ENCODE measurements around the gene NCEH1.

Gene NCEH1

DNA sequence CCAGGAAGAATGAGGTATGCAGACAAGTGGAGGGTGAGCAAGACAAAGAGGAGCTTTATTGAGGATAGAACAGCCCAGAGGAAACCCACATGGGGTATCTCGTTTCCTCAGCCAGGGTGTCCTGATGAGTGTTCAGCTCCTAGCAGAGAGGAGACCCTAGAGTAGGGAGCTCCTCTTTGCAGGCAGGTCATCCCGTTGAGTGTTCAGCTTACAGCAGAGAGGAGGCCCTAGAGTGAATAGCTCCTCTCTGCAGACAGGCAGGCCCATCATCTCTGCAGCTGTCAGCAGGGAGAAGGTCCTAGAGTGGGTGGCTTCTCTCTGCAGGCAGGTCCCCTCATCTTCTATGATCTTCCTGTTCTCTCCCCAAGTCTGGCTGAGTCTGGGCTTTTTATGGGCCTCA is 97.0 kb downstream of the NCEH1 start:
- DNase-seq: no peak
- Histone ChIP-seq H3K36me3 (replicated peaks) (no peaks in the 10 kb centered on the region), H3K27ac (no peak overlapping the region), H3K27me3 (replicated peaks) (no peaks in the 10 kb centered on the region), H3K4me3 (ENCODE audit: low read depth, low read length) (no peak overlapping the region)
- in situ Hi-C loops (cut with HindIII; ENCODE audit: low pct_ligation_motif_present, low sequenced_read_pairs): no loop called here
- TF ChIP-seq, protein P1, sequence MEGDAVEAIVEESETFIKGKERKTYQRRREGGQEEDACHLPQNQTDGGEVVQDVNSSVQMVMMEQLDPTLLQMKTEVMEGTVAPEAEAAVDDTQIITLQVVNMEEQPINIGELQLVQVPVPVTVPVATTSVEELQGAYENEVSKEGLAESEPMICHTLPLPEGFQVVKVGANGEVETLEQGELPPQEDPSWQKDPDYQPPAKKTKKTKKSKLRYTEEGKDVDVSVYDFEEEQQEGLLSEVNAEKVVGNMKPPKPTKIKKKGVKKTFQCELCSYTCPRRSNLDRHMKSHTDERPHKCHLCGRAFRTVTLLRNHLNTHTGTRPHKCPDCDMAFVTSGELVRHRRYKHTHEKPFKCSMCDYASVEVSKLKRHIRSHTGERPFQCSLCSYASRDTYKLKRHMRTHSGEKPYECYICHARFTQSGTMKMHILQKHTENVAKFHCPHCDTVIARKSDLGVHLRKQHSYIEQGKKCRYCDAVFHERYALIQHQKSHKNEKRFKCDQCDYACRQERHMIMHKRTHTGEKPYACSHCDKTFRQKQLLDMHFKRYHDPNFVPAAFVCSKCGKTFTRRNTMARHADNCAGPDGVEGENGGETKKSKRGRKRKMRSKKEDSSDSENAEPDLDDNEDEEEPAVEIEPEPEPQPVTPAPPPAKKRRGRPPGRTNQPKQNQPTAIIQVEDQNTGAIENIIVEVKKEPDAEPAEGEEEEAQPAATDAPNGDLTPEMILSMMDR (IDR thresholded peaks at IDR 0.05; ENCODE audit: low read depth, low read length, missing control alignments): no peak

DNA sequence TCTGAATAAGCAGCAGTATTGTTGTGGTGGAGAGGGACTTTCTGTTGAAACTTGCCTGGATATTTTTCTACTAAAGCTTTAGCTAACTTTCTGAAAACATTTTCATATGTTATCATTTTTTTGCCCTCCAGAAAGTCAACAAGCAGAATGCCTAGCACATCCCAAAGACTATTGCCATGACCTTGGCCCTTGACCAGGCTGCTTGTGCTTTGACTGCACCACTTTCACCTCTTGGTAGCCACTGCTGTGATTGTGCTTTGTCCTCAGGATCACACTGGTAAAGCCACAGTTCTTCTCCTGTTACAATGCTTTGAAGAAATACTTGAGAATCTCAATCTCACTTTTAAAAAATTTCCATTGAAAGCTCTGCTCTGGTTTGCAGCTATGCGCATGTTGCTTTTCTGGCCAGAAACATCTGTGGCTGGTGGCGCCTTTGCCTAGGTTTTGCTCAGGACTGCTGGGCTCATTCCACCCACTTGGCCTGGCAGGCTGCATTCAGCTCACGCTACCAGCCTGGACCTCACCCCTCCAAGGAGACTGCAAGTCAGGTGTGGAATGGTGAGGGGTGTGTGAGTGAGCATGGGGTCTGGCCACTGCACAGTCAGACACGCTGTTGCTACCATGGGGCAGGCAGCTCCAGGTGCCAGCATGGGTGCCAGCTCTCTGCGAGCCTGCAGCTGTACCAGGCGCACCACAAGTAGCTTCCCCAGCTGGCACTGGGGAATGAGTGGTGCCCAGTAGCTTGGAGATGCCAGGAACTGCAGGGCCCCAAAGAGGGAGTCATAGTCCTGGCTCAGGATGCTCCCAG is 97.8 kb downstream of the NCEH1 start:
- in situ Hi-C loops (cut with HindIII; ENCODE audit: low pct_ligation_motif_present, low sequenced_read_pairs): no loop called here
- TF ChIP-seq, protein P1 (IDR thresholded peaks at IDR 0.05; ENCODE audit: low read depth, low read length, missing control alignments): no peak
- Histone ChIP-seq H3K4me3 (ENCODE audit: low read depth, low read length) (no peak overlapping the region), H3K36me3 (replicated peaks) (no peaks in the 10 kb centered on the region), H3K27me3 (replicated peaks) (no peaks in the 10 kb centered on the region), H3K27ac (no peak overlapping the region)
- DNase-seq: no peak

DNA sequence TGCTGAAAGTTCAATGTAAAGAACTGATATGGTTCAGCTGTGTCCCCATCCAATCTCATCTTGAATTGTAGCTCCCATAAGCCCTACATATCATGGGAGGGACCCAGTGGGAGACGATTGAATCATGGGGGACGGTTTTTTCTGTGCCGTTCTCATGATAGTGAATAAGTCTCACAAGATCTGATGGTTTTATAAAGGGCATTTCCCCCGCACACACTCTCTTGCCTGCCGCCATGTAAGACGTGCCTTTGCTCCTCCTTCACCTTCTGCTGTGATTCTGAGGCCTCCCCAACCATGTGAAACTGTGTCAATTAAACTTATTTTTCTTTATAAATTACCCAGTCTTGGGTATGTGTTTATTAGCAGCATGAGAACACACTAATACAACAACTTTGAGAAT is 101.1 kb downstream of the NCEH1 start:
- no peaks in the 10 kb centered on the region for H3K27me3 ChIP-seq (replicated peaks)
- in situ Hi-C loops (cut with HindIII; ENCODE audit: low pct_ligation_motif_present, low sequenced_read_pairs): no loop called here
- no peak for DNase-seq
- TF ChIP-seq, protein P1 (IDR thresholded peaks at IDR 0.05; ENCODE audit: low read depth, low read length, missing control alignments): no peak
- no peak overlapping the region for H3K27ac ChIP-seq
- no peak overlapping the region for H3K4me3 ChIP-seq (ENCODE audit: low read depth, low read length)
- no peaks in the 10 kb centered on the region for H3K36me3 ChIP-seq (replicated peaks)

- no peak overlapping the region for H3K4me3 ChIP-seq (ENCODE audit: low read depth, low read length)
- DNase-seq: no peak
- no peaks in the 10 kb centered on the region for H3K27me3 ChIP-seq (replicated peaks)
- in situ Hi-C loops (cut with HindIII; ENCODE audit: low pct_ligation_motif_present, low sequenced_read_pairs): no loop called here
- H3K36me3 ChIP-seq (replicated peaks): no peaks in the 10 kb centered on the region
- TF ChIP-seq, protein P1 (IDR thresholded peaks at IDR 0.05; ENCODE audit: low read depth, low read length, missing control alignments): no peak
- H3K27ac ChIP-seq: no peak overlapping the region
These were observed 102.3 kb downstream of the NCEH1 start for GRCh38 chr3:172608575-172608974.

DNA sequence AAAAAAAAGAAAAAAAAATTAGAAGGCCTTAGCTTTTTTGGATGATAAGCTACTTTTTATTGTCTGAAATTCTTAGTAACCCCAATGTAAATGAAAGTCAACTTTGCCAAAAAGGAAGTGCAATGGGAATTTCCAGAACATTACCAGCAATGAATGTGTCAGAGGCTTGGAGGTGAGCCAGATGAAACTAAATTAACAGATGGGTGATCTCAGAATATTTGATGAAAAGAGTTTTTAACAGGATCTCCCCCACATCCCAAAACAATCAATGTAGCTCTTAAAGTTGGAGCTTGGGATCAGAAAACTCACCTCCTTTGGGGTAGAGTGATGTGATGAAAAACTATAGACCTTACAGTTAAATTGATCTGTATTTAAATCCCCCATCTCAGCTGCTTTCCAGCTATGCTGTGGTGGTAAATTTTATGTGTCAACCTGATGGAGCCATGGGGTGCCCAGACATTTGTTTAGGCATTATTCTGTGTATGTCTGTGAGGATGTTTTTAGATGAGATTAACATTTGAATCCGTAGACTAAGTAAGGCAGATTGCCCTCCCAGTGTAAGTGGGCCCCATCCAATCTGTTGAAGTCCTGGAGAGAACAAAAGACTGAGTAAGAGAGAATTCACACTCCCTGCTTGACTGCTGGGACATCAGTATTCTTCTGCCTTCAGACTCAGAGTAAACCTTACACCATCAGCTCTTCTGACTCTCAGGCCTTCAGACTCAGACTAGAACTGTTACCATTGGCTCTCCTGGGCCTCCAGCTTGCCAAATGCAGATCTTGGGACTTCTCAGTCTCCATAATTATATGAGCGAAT is 103.4 kb downstream of the NCEH1 start:
- in situ Hi-C loops (cut with HindIII; ENCODE audit: low pct_ligation_motif_present, low sequenced_read_pairs): no loop called here
- TF ChIP-seq, protein P1 (IDR thresholded peaks at IDR 0.05; ENCODE audit: low read depth, low read length, missing control alignments): no peak
- Histone ChIP-seq H3K36me3 (replicated peaks) (no peaks in the 10 kb centered on the region), H3K4me3 (ENCODE audit: low read depth, low read length) (no peak overlapping the region), H3K27me3 (replicated peaks) (no peaks in the 10 kb centered on the region), H3K27ac (peak overlapping the region; percentile 90)
- DNase-seq: peak; percentile 80

All from brain microvascular endothelial cell (primary cell).